K562 (cell line): Measurements from ENCODE around the gene GNAQ. TPM values are rescaled to one million over a fixed set of nuclear protein-coding genes. Genes with fewer than 3 reads are reported as not detected.

Source experiments
- ATAC-seq: fragments of 200-7000 bp; cut with Tn5 transposase; 3 replicates; pipeline ENCODE4 v1.9.1; 2020; ENCODE audit warnings: moderate library complexity
- BruUV-seq: library from RNA; stranded (reverse); fragments of 400-500 nt; replicated peaks from 2 replicates; lab custom pipeline; 2021; lab: Mats Ljungman, UMichigan
- CTCF ChIA-PET: fragments of 300-600 bp; formaldehyde crosslinking; extraction: SDS; loops from one replicate; lab custom pipeline; 2021; ENCODE audit warnings: low intra/inter-chr PET ratio; lab: Yijun Ruan, JAX
- POLR2A ChIA-PET: fragments of 300-600, 350-650 bp; sonication (Branson Sonifier 250); formaldehyde crosslinking; extraction: SDS; loops from one replicate; lab custom pipeline; 2021; ENCODE audit warnings: antibody characterized with exemption, inconsistent platforms; lab: Yijun Ruan, JAX
- DNase-seq, 4 experiments: peaks; one replicate each; pipeline versions ENCODE4 v3.0.0 to v3.0.0-alpha.2; 2011 to 2018; ENCODE audit warnings: low spot score in 3 of 4, mixed read lengths in 3 of 4; ENCODE audit errors: extremely low read depth in 1 of 4
- FAIRE-seq: peaks from 2 replicates; lab custom pipeline; 2011; peaks lifted over from hg19 to GRCh38; lab: Jason Lieb, UNC
- H2AFZ ChIP-seq: 2 replicates; pipeline ENCODE4 v1.6.0; 2011; ENCODE audit warnings: low read depth, low read length, control low read depth, inconsistent platforms
- H3K27ac ChIP-seq: fragments of 200-600 bp; 3 replicates; pipeline ENCODE4 v1.8.0; 2011; ENCODE audit warnings: low read depth, mild to moderate bottlenecking, control low read depth, inconsistent platforms, low read length, moderate library complexity, mixed read lengths; ENCODE audit errors: extremely low read depth
- H3K27me3 ChIP-seq, 2 experiments: fragments of 300-600 bp in 1 of 2; 2 replicates in 1 of 2; 3 replicates in 1 of 2; pipeline versions ENCODE4 v1.6.0 to v1.8.0; 2011; ENCODE audit warnings: inconsistent platforms in 2 of 2, low read length in 2 of 2, mild to moderate bottlenecking in 1 of 2, mixed read lengths in 1 of 2, moderate library complexity in 1 of 2; ENCODE audit not compliant: control insufficient read depth in 2 of 2, insufficient read depth in 2 of 2
- H3K36me3 ChIP-seq: fragments of 300-600 bp; 3 replicates; pipeline ENCODE4 v1.8.0; 2011; ENCODE audit warnings: mild to moderate bottlenecking, low read length, inconsistent platforms; ENCODE audit not compliant: control insufficient read depth, insufficient read depth
- H3K4me1 ChIP-seq, 2 experiments: fragments of 200-600 bp in 1 of 2; replicated peaks in 1 of 2; 2 replicates in 1 of 2; 3 replicates in 1 of 2; pipeline versions ENCODE4 v1.5.1 to v1.8.0; 2011; ENCODE audit warnings: inconsistent platforms in 2 of 2, low read length in 2 of 2, mild to moderate bottlenecking in 1 of 2, mixed read lengths in 1 of 2, moderate library complexity in 1 of 2; ENCODE audit not compliant: control insufficient read depth in 2 of 2, insufficient read depth in 2 of 2
- H3K4me2 ChIP-seq: 2 replicates; pipeline ENCODE4 v1.6.1; 2011; ENCODE audit warnings: low read length, control low read depth, inconsistent platforms, mixed read lengths; ENCODE audit not compliant: insufficient read depth
- H3K4me3 ChIP-seq: fragments of 200-600 bp; sonication (generic), shearing (Covaris generic); 2 replicates; pipeline ENCODE4 v1.5.1; 2016; ENCODE audit warnings: control low read depth, inconsistent platforms
- H3K79me2 ChIP-seq: fragments of 200-600 bp; 3 replicates; pipeline ENCODE4 v1.8.0; 2011; ENCODE audit warnings: low read length, inconsistent platforms; ENCODE audit not compliant: control insufficient read depth, insufficient read depth
- H3K9ac ChIP-seq, 2 experiments: 2 replicates each; pipeline versions ENCODE4 v1.6.0 to v1.6.1; 2011; ENCODE audit warnings: low read depth in 2 of 2, low read length in 2 of 2, control low read depth in 1 of 2, inconsistent platforms in 1 of 2, mild to moderate bottlenecking in 1 of 2, mixed read lengths in 1 of 2; ENCODE audit not compliant: insufficient read depth in 1 of 2
- H3K9me1 ChIP-seq: one replicate; pipeline ENCODE4 v1.6.0; 2011; ENCODE audit warnings: inconsistent platforms, mild to moderate bottlenecking, low read length, moderate library complexity; ENCODE audit not compliant: control insufficient read depth, insufficient read depth
- H3K9me3 ChIP-seq: replicated peaks from 2 replicates; pipeline ENCODE4 v1.5.1; 2011; ENCODE audit warnings: low read depth, low read length, inconsistent platforms; ENCODE audit not compliant: control insufficient read depth, insufficient read depth
- H4K20me1 ChIP-seq: replicated peaks from 2 replicates; pipeline ENCODE4 v1.6.1; 2011; ENCODE audit warnings: low read length, inconsistent platforms, mixed read lengths; ENCODE audit not compliant: control insufficient read depth, insufficient read depth
- BRD9 ChIP-seq: fragments of 450-650 bp; IDR thresholded peaks from 2 replicates; pipeline ENCODE4 v1.6.1; 2018; ENCODE audit warnings: low read depth; ENCODE audit not compliant: partially characterized antibody
- REST ChIP-seq, 2 experiments: fragments of 450-650 bp; formaldehyde crosslinking in 1 of 2; IDR thresholded peaks; 2 replicates each; pipeline versions ENCODE4 v1.4.0 to v1.6.1; 2014 to 2020; ENCODE audit warnings: mild to moderate bottlenecking in 2 of 2, borderline replicate concordance in 1 of 2, low read depth in 1 of 2
- ZNF277 ChIP-seq: fragments of 250-450 bp; sonication (Bioruptor Pico); IDR thresholded peaks from 2 replicates; pipeline ENCODE4 v1.8.0; 2022; ENCODE audit warnings: inconsistent platforms, mild to moderate bottlenecking, moderate library complexity, borderline replicate concordance
- ZNF639 ChIP-seq, 2 experiments: fragments of 200-800 bp in 1 of 2; sonication (Bioruptor generic) in 1 of 2; sonication (generic) in 1 of 2; formaldehyde crosslinking in 1 of 2; IDR thresholded peaks in 1 of 2; conservative IDR thresholded peaks in 1 of 2; 2 replicates each; pipeline versions ENCODE4 v1.5.0 to v1.6.1; 2016 to 2020; ENCODE audit warnings: missing compliant biosample characterization in 1 of 2, missing genetic modification characterization in 1 of 2, missing genetic modification reagents in 1 of 2
- WGBS: fragments of 100-300 bp; shearing (Covaris generic); methylation state at CpG from one replicate; pipeline ENCODE4 v1.1.6; 2016; ENCODE audit warnings: low coverage, mixed read lengths; ENCODE audit not compliant: insufficient coverage; ENCODE audit errors: missing lambda C conversion rate; 5-methylcytosine and 5-hydroxymethylcytosine counted together
- in situ Hi-C: fragments of 300-500 bp; cut with MboI; formaldehyde crosslinking; loops from 4 replicates; pipeline ENCODE4 v1.15.0; 2018; ENCODE audit warnings: inconsistent platforms, mixed read lengths
- intact Hi-C: fragments of 100-400 bp; cut with micrococcal nuclease; formaldehyde crosslinking; loops from 2 replicates; pipeline ENCODE4 v1.14.2; 2022
- polyA plus RNA-seq, 8 experiments: library from polyadenylated mRNA; depleted of rRNA in 4 of 8; stranded (reverse) in 5 of 8; unstranded in 3 of 8; fragments of >200 nt; fragmentation: Nextera tagmentation in 2 of 8; fragmentation: Illumina TruSeq in 1 of 8; extraction: Ambion mirVana in 2 of 8; extraction: Trizol in 1 of 8; gene quantifications; 2 replicates each; pipeline versions ENCODE4 v1.2.1 to v1.2.3, GENCODE V29; 2011 to 2014; ENCODE audit warnings: inconsistent platforms in 1 of 8, missing spikeins in 1 of 8
- total RNA-seq, 7 experiments: library from RNA; depleted of rRNA in 6 of 7; stranded (reverse); fragments of >200 nt in 6 of 7; fragmentation: Illumina TruSeq in 2 of 7; extraction: Trizol in 2 of 7; gene quantifications; 2 replicates each; pipeline versions ENCODE4 v1.2.1 to v1.2.3, GENCODE V29; 2011 to 2021; ENCODE audit warnings: low replicate concordance in 1 of 7
- TF ChIP-seq, protein P1 (sequence below), 3 experiments: IDR thresholded peaks in 2 of 3; conservative IDR thresholded peaks in 1 of 3; 2 replicates each; pipeline ENCODE4 v1.5.1; 2011 to 2012; ENCODE audit warnings: low read length in 3 of 3, mild to moderate bottlenecking in 3 of 3, control low read depth in 2 of 3, improper control_type of control experiment in 1 of 3, inconsistent platforms in 1 of 3, low read depth in 1 of 3, mixed read lengths in 1 of 3, moderate library complexity in 1 of 3; ENCODE audit not compliant: insufficient read depth in 2 of 3

Gene GNAQ
- total and polyA plus RNA-seq, 9 of the 15 experiments (the other 6 are each of a cell fraction or from before 2014, with no cell fraction given) = 4.8 to 27.9 (median 17.5) TPM

- Histone ChIP-seq H3K27me3 (no peaks in the 10 kb centered on the region), H3K4me3 (no peak overlapping the region), H3K4me2 (peak overlapping the region; percentile 29; the same call in 1 of the 2 replicates), H3K9me1 (no peaks in the 10 kb centered on the region), H3K9me3 (no peaks in the 10 kb centered on the region), H3K9ac (peak overlapping the region in 1 of 2 experiments; percentile 13; a peak in 1 of 4 replicates), H3K36me3 (no peaks in the 10 kb centered on the region), H3K27ac (peak overlapping the region; percentile 15; the same call in 1 of the 3 replicates), H3K4me1 (peaks cover 7 to 17% of the 10 kb centered on the region in 2 experiments), H2AFZ (peak overlapping the region; percentile 86), H4K20me1 (no peaks in the 10 kb centered on the region), H3K79me2 (peaks cover 12% of the 10 kb centered on the region)
- no TSS peak for BruUV-seq
- ChIA-PET CTCF (interaction anchor here (1.1 to 1.2 kb wide), 5 partner anchors 57 to 578 kb away, joined by 3 to 5 read pairs (median 3); no protein-coding TSS in a partner anchor), POLR2A (interaction anchor here (0.6 to 1.0 kb wide), 3 partner anchors 10 to 39 kb away, joined by 3 read pairs; no protein-coding TSS in a partner anchor)
- FAIRE-seq = peak; percentile 84
- intact Hi-C loops = loop anchor here (1.0 to 10.0 kb wide), 4 partner anchors 58 to 371 kb away; no protein-coding TSS in a partner anchor
- peak; percentile 17 for ATAC-seq
- in situ Hi-C loops = loop anchor here (10.0 kb wide), 1 partner anchor 51 kb away; no protein-coding TSS in a partner anchor
- 27% methylated on average over 8 of the region's 10 CpGs for WGBS
- peak; percentile 45 to 80 (median 46) for DNase-seq
- TF ChIP-seq, protein P1, sequence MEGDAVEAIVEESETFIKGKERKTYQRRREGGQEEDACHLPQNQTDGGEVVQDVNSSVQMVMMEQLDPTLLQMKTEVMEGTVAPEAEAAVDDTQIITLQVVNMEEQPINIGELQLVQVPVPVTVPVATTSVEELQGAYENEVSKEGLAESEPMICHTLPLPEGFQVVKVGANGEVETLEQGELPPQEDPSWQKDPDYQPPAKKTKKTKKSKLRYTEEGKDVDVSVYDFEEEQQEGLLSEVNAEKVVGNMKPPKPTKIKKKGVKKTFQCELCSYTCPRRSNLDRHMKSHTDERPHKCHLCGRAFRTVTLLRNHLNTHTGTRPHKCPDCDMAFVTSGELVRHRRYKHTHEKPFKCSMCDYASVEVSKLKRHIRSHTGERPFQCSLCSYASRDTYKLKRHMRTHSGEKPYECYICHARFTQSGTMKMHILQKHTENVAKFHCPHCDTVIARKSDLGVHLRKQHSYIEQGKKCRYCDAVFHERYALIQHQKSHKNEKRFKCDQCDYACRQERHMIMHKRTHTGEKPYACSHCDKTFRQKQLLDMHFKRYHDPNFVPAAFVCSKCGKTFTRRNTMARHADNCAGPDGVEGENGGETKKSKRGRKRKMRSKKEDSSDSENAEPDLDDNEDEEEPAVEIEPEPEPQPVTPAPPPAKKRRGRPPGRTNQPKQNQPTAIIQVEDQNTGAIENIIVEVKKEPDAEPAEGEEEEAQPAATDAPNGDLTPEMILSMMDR (IDR thresholded peaks at IDR 0.05 in 2 of 3, conservative IDR thresholded peaks at IDR 0.05 in 1 of 3; ENCODE audit: insufficient read depth in 2 of 3, low read depth in 1 of 3, low read length in 3 of 3) = peak; percentile 65 to 79 (median 70)
- TF ChIP-seq ZNF639 (CRISPR knock-in tag; conservative IDR thresholded peaks at IDR 0.05 in 1 of 2, IDR thresholded peaks at IDR 0.05 in 1 of 2) = no peak
- TF ChIP-seq ZNF277 (CRISPR knock-in tag) = no peak
- peak; percentile 35 for TF ChIP-seq BRD9
- TF ChIP-seq REST (IDR thresholded peaks at IDR 0.05; ENCODE audit: borderline replicate concordance) = peak; percentile 55; the same call in 1 of the 2 replicates
- no peak for TF ChIP-seq REST (CRISPR knock-in tag; IDR thresholded peaks at IDR 0.05; ENCODE audit: low read depth)
Observed at GRCh38 chr9:78035383-78035993, 3.9 kb upstream of the GNAQ start.
